Adrenal gland (tissue), 12 donors: Measurements from ENCODE around the gene SSTR4. TPM values are rescaled to one million over a fixed set of nuclear protein-coding genes. Genes with fewer than 3 reads are reported as not detected.

Source experiments
- DNase-seq, 7 donors: peaks; one replicate each; pipeline ENCODE4 v3.0.0-alpha.2; 2019 to 2020
- H3K27ac ChIP-seq, 5 donors: fragments of 200-600 bp; sonication (generic) in 4 of 5; 1 replicate in 3 of 5; 2 replicates in 2 of 5; pipeline versions ENCODE4 v1.5.1 to v1.8.0; 2016 to 2020; ENCODE audit warnings: mild to moderate bottlenecking in 1 of 5
- H3K27me3 ChIP-seq: fragments of 200-600 bp; 2 replicates; pipeline ENCODE4 v1.8.0; 2021
- H3K36me3 ChIP-seq, 2 donors: fragments of 200-600 bp; replicated peaks in 1 of 2; 1 replicate in 1 of 2; 2 replicates in 1 of 2; pipeline versions ENCODE4 v1.5.1 to v1.8.0; 2018 to 2022
- H3K4me1 ChIP-seq, 2 donors: fragments of 200-600 bp; replicated peaks in 1 of 2; 1 replicate in 1 of 2; 2 replicates in 1 of 2; pipeline versions ENCODE4 v1.5.1 to v1.8.0; 2018 to 2021
- H3K4me3 ChIP-seq, 4 donors: fragments of 200-600 bp; sonication (generic) in 3 of 4; one replicate each; pipeline ENCODE4 v1.5.1; 2016 to 2018
- H3K9me3 ChIP-seq, 3 donors: fragments of 200-600 bp; sonication (generic) in 1 of 3; replicated peaks in 1 of 3; 1 replicate in 2 of 3; 2 replicates in 1 of 3; pipeline versions ENCODE4 v1.5.1 to v1.8.0; 2016 to 2021
- POLR2A ChIP-seq, 2 donors: fragments of 450-650 bp; IDR thresholded peaks; one replicate each; pipeline ENCODE4 v1.6.1; 2017; ENCODE audit warnings: antibody characterized with exemption in 2 of 2, mild to moderate bottlenecking in 2 of 2, moderate library complexity in 1 of 2
- WGBS, 4 donors: extraction: QIAGEN DNeasy Blood & Tissue Kit in 2 of 4; methylation state at CpG; one replicate each; pipeline versions ENCODE4 v1.1.5 to v1.1.7; 2013 to 2017; 5-methylcytosine and 5-hydroxymethylcytosine counted together
- intact Hi-C, 2 donors: fragments of 100-400 bp; cut with DNase I; formaldehyde crosslinking; loops; one replicate each; pipeline versions ENCODE4 v1.14.1 to v1.15.0; 2022 to 2023
- polyA plus RNA-seq, 3 donors: library from polyadenylated mRNA; stranded (reverse); fragments of 200-250 nt in 2 of 3; fragments of 350-450 nt in 1 of 3; fragmentation: Illumina TruSeq in 1 of 3; extraction: RNeasy Lipid Tissue Mini Kit (QIAGEN cat#74804) in 1 of 3; gene quantifications; one replicate each; pipeline ENCODE4 v1.2.3, GENCODE V29; 2013 to 2014
- total RNA-seq, 9 donors: library from RNA; depleted of rRNA in 4 of 9; stranded (reverse); fragments of >200 nt in 4 of 9; fragments of 120-200 nt in 1 of 9; fragmentation: NEBNext Ultra II Directional in 1 of 9; extraction: Animal tissue kit (Norgen Biotek cat#: 25700) in 1 of 9; gene quantifications; one replicate each; pipeline versions ENCODE4 v1.1.0 to v1.2.4, GENCODE V29; 2013 to 2023
- TF ChIP-seq, protein P1 (sequence below), 6 experiments: fragments of 450-650 bp in 4 of 6; fragments of 200-600 bp in 2 of 6; sonication (generic) in 1 of 6; IDR thresholded peaks; 1 replicate in 5 of 6; 2 replicates in 1 of 6; pipeline versions ENCODE4 v1.5.1 to v1.8.0; 2016 to 2021; ENCODE audit warnings: antibody characterized with exemption in 6 of 6, mild to moderate bottlenecking in 2 of 6, moderate library complexity in 1 of 6
- donor health status: healthy with polysubstance abuse.
- donor health status: Bipolar disorder and iron deficiency.
- donor health status: DM: yes; HTN: yes; CAD: no.
- donor health status: DM: no; HTN: no; CAD: no.
- donor health status: DM: no; HTN: no; CAD: no.
- donor health status: DM: yes; HTN: yes; CAD: no.

The SSTR4 gene
- total and polyA plus RNA-seq, 12 donors = not detected

DNA sequence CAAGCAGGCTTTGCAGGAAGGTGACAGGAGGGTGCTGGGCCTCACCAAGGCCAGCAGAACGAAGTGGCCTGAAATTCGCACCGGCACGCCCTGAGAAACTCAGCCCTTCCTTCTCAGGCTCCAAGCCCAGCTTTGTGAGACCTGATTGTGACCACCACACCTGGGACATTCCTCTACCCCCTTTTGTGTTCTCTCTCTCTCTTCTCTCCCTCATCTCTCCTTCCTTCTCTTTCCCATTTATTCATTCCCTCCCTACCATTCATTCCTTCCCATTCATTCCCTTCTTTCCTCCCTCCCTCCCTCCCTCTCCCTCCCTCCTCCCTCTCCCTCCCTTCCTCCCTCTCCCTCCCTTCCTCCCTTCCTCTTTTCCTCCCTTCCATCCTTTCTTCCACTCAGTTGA lies 42.2 kb downstream of the SSTR4 start:
- Histone ChIP-seq H3K27ac (no peak overlapping the region), H3K27me3 (no peaks in the 10 kb centered on the region), H3K4me3 (no peak overlapping the region), H3K9me3 (no peaks in the 10 kb centered on the region), H3K4me1 (peaks cover 0 to 4% of the 10 kb centered on the region in 2 donors), H3K36me3 (no peaks in the 10 kb centered on the region)
- 80 to 91% (median 86%) methylated on average over 4 of the region's 4 CpGs for WGBS, 4 donors
- TF ChIP-seq, protein P1, sequence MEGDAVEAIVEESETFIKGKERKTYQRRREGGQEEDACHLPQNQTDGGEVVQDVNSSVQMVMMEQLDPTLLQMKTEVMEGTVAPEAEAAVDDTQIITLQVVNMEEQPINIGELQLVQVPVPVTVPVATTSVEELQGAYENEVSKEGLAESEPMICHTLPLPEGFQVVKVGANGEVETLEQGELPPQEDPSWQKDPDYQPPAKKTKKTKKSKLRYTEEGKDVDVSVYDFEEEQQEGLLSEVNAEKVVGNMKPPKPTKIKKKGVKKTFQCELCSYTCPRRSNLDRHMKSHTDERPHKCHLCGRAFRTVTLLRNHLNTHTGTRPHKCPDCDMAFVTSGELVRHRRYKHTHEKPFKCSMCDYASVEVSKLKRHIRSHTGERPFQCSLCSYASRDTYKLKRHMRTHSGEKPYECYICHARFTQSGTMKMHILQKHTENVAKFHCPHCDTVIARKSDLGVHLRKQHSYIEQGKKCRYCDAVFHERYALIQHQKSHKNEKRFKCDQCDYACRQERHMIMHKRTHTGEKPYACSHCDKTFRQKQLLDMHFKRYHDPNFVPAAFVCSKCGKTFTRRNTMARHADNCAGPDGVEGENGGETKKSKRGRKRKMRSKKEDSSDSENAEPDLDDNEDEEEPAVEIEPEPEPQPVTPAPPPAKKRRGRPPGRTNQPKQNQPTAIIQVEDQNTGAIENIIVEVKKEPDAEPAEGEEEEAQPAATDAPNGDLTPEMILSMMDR (IDR thresholded peaks at IDR 0.05) = no peak
- no peak for TF ChIP-seq POLR2A (IDR thresholded peaks at IDR 0.05)
- intact Hi-C loops = no loop called here
- DNase-seq = no peak

DNA sequence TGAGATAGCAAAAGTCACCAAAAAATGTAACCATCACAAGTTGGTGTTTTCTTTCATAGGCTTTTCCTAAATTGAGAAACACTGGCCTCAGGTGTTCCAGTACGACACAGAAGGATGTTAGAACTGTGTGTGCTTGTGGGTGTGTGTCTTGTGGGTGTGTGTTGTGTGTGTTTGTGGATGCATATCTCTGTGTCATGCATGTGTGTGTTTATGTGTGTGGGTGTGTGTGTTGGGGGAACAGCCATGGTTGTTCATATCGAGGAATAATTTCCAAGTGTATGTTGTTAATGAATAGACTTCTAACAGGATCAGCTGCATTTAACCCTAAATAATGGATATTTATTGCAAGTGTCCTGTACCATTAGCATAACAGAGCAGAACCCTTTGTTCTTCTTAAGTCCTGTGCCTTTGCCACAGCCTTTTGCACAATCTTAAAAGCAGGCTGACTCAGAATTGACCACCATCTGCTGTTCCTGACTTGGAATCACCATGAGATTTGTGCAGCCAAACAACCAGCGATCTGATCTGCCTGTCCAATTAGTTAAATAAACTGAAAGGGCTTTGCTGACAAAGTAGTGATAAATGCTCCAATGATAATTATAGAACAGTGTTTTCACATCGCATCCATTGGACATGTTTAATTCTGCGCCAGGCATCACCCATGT lies 43.4 kb downstream of the SSTR4 start:
- no peak overlapping the region for H3K4me3 ChIP-seq
- peaks cover 0 to 4% of the 10 kb centered on the region in 2 donors for H3K4me1 ChIP-seq
- TF ChIP-seq POLR2A (IDR thresholded peaks at IDR 0.05) = no peak
- TF ChIP-seq, protein P1 (IDR thresholded peaks at IDR 0.05) = no peak
- DNase-seq = no peak
- no peaks in the 10 kb centered on the region for H3K9me3 ChIP-seq
- H3K27ac ChIP-seq = no peak overlapping the region
- H3K36me3 ChIP-seq = no peaks in the 10 kb centered on the region
- no peaks in the 10 kb centered on the region for H3K27me3 ChIP-seq
- 73 to 79% (median 75%) methylated on average over 5 of the region's 5 CpGs for WGBS, 4 donors
- intact Hi-C loops = no loop called here

DNA sequence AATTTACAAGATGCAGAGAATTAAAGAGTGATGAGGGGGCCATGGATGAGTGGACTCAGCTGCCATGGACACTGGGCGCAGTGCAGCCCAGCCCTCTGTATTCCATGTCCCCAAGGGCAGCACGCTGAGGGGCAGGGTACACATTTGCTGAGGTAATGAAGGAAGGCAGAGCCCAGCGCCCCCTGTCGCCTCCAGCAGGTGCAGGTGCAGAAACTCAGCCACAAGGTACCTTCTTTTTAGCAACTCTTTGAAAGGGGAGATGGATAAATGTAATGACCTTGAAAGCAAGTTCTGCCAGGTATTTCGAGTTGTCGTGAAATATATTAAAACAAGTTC lies 43.9 kb downstream of the SSTR4 start:
- Histone ChIP-seq H3K27ac (no peak overlapping the region), H3K4me3 (no peak overlapping the region), H3K4me1 (peaks cover 0 to 4% of the 10 kb centered on the region in 2 donors), H3K9me3 (no peaks in the 10 kb centered on the region), H3K27me3 (no peaks in the 10 kb centered on the region), H3K36me3 (no peaks in the 10 kb centered on the region)
- TF ChIP-seq POLR2A (IDR thresholded peaks at IDR 0.05) = no peak
- TF ChIP-seq, protein P1 (IDR thresholded peaks at IDR 0.05) = no peak
- DNase-seq = no peak
- WGBS, 4 donors = 66 to 80% (median 71%) methylated on average over 6 of the region's 6 CpGs
- intact Hi-C loops = no loop called here

DNA sequence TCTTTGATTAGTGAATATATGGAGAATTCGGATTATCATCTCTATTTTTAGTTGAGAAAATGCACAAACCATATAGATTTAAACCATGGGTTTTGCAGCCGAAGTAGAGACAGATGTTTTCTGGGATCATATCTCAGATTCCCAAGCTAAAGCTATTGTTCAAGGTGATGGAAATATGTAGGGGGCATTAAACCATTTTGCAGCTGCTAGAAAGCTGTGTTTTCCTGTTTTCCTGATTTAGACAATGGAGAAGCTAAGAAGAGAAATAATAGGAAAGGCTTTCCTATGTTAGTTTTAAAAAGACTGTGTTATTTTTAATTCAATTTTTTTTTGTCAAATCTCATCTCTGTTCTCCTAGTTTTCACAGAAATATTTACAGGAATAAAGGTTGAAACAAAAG lies 44.8 kb downstream of the SSTR4 start:
- no peak overlapping the region for H3K27ac ChIP-seq
- intact Hi-C loops = no loop called here
- H3K4me1 ChIP-seq = peaks cover 0 to 4% of the 10 kb centered on the region in 2 donors
- no peaks in the 10 kb centered on the region for H3K9me3 ChIP-seq
- H3K4me3 ChIP-seq = no peak overlapping the region
- no peak for TF ChIP-seq POLR2A (IDR thresholded peaks at IDR 0.05)
- TF ChIP-seq, protein P1 (IDR thresholded peaks at IDR 0.05) = no peak
- H3K36me3 ChIP-seq = no peaks in the 10 kb centered on the region
- WGBS, 4 donors = 75 to 79% (median 77%) methylated on average over 2 of the region's 2 CpGs
- H3K27me3 ChIP-seq = no peaks in the 10 kb centered on the region
- no peak for DNase-seq
